NCI-H1092 (cell line): ENCODE results near the gene CPA5.

Experiments
- DNase-seq: peaks from one replicate; lab custom pipeline; 2025; lab: John Stamatoyannopoulos, UW

CPA5 gene

GRCh38 chr7:130379532-130379920 is 34.9 kb downstream of the CPA5 start:
- no peak for DNase-seq

GRCh38 chr7:130379921-130380860 is 35.6 kb downstream of the CPA5 start, which contains the start of gene CPA1:
CPA1 (plus strand) TSS chr7:130380494; CDS start chr7:130380521, 27 bp downstream.
- DNase-seq, result no peak

- no peak for DNase-seq
Measured at GRCh38 chr7:130380861-130381455, 36.3 kb downstream of the CPA5 start.

- no peak for DNase-seq
Measured at GRCh38 chr7:130381468-130382312, 37.1 kb downstream of the CPA5 start.

- no peak for DNase-seq
Measured at GRCh38 chr7:130383187-130383980, 38.8 kb downstream of the CPA5 start.

- DNase-seq, result no peak
Measured at GRCh38 chr7:130384371-130384801, 39.8 kb downstream of the CPA5 start.

- DNase-seq, result no peak
Measured at GRCh38 chr7:130384841-130385599, 40.4 kb downstream of the CPA5 start.

GRCh38 chr7:130385600-130386066 is 41.0 kb downstream of the CPA5 start:
- DNase-seq, result no peak

- no peak for DNase-seq
Measured at GRCh38 chr7:130386876-130387275, 42.3 kb downstream of the CPA5 start.

- DNase-seq, result no peak
Measured at GRCh38 chr7:130387306-130387627, 42.7 kb downstream of the CPA5 start.

GRCh38 chr7:130387628-130388403 is 43.2 kb downstream of the CPA5 start:
- no peak for DNase-seq

GRCh38 chr7:130388671-130389070 is 44.1 kb downstream of the CPA5 start:
- no peak for DNase-seq

GRCh38 chr7:130390486-130390885 is 45.9 kb downstream of the CPA5 start:
- DNase-seq, result no peak

GRCh38 chr7:130393101-130393561 is 48.5 kb downstream of the CPA5 start:
- DNase-seq, result no peak

- no peak for DNase-seq
Measured at GRCh38 chr7:130393841-130394411, 49.3 kb downstream of the CPA5 start.

- DNase-seq, result no peak
Measured at GRCh38 chr7:130394421-130395195, 50.0 kb downstream of the CPA5 start.

- DNase-seq, result no peak
Measured at GRCh38 chr7:130395421-130395820, 50.8 kb downstream of the CPA5 start.

- no peak for DNase-seq
Measured at GRCh38 chr7:130396109-130396508, 51.5 kb downstream of the CPA5 start.
